ENCODE results near the gene ARHGAP24. TPM values are rescaled to one million over a fixed set of nuclear protein-coding genes. Genes with fewer than 3 reads are reported as not detected.
A peak's percentile ranks its signal among the peaks of the same experiment; 100 is the strongest.

ARHGAP24 gene
- total and polyA plus RNA-seq, 12 donors = 6.7 to 35.5 (median 23.9) TPM

DNA sequence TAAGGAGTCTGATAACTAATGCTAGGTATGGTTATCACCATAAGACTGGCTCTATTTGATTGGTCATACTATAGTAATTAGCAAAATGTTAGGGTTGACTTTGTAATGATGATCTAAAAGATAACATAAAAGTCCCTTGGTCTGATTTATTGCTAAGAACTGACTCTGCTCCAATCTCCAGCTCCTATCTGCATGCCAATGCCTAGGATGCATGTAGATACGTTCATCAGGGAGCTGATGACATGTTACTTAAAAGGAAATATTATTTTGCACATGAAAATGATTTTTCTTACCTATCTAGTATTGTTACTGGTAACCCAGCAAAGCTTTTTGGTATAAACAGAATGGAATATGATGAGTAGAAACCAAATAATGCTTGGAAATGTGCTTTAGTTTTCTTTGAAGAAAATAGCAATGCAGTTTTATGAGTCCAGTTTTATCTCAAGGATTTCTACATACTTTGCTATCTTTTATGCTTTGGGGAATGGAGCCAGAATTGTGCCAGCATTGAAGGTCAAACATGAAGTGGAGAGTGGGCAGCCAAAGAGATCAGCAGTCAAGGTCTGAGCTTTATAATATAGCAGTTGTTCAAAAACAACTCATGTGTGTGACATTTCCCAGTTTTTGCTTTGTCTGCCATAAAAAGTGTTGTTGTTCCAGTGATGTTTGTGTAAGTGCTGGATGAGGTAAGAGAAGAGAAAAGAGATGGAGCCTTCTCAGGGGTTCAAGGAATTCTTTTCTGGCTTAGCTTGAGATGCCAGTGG is 121.0 kb downstream of the ARHGAP24 start:
- ATAC-seq (peak in 7 of 8 donors; percentile 25 to 82 (median 66)), DNase-seq (peak in 1 of 2 donors; percentile 12)
- TF ChIP-seq, protein P1, sequence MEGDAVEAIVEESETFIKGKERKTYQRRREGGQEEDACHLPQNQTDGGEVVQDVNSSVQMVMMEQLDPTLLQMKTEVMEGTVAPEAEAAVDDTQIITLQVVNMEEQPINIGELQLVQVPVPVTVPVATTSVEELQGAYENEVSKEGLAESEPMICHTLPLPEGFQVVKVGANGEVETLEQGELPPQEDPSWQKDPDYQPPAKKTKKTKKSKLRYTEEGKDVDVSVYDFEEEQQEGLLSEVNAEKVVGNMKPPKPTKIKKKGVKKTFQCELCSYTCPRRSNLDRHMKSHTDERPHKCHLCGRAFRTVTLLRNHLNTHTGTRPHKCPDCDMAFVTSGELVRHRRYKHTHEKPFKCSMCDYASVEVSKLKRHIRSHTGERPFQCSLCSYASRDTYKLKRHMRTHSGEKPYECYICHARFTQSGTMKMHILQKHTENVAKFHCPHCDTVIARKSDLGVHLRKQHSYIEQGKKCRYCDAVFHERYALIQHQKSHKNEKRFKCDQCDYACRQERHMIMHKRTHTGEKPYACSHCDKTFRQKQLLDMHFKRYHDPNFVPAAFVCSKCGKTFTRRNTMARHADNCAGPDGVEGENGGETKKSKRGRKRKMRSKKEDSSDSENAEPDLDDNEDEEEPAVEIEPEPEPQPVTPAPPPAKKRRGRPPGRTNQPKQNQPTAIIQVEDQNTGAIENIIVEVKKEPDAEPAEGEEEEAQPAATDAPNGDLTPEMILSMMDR (IDR thresholded peaks at IDR 0.05) = no peak
- Histone ChIP-seq H3K4me1 (peaks cover 0 to 18% (median 8%) of the 10 kb centered on the region in 9 donors), H3K27ac (peak overlapping the region in 8 of 10 donors; percentile 1 to 72 (median 62)), H3K27me3 (no peaks in the 10 kb centered on the region), H3K36me3 (no peaks in the 10 kb centered on the region), H3K9me3 (no peaks in the 10 kb centered on the region), H3K4me3 (no peak overlapping the region)
- intact Hi-C loops (cut with DNase I) = loop anchor here in 2 of 10 donors (10.0 kb wide), 2 partner anchors 101 to 149 kb away; no protein-coding TSS in a partner anchor
- WGBS, 2 donors = 41 to 55% methylated on average over 1 of the region's 1 CpG

DNA sequence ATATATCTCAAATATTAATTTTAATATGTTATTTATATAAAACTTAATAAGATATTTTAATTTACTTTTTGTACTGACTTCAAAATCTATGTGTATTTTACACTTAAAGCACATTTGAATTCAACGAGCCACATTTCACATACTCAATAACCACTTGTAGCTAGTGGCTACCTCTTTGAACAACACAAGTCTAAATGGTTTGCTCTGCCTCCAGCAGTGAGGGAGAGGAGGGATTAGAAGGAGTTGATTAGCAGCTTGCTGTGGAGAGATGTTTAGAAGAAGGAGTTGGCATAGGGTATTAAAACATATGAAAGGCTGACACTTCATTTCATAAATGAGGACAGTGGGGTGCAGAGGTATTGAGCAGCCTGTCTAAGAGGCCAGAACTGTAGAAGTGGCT is 124.0 kb downstream of the ARHGAP24 start:
- ATAC-seq (no peak), DNase-seq (no peak)
- Histone ChIP-seq H3K4me3 (no peak overlapping the region), H3K9me3 (no peaks in the 10 kb centered on the region), H3K4me1 (peaks cover 0 to 34% (median 17%) of the 10 kb centered on the region in 9 donors), H3K36me3 (no peaks in the 10 kb centered on the region), H3K27ac (no peak overlapping the region), H3K27me3 (no peaks in the 10 kb centered on the region)
- 58 to 82% methylated on average over 1 of the region's 1 CpG for WGBS, 2 donors
- intact Hi-C loops (cut with DNase I) = loop anchor here in 2 of 10 donors (10.0 kb wide), 2 partner anchors 104 to 146 kb away; no protein-coding TSS in a partner anchor
- TF ChIP-seq, protein P1 (IDR thresholded peaks at IDR 0.05) = no peak

DNA sequence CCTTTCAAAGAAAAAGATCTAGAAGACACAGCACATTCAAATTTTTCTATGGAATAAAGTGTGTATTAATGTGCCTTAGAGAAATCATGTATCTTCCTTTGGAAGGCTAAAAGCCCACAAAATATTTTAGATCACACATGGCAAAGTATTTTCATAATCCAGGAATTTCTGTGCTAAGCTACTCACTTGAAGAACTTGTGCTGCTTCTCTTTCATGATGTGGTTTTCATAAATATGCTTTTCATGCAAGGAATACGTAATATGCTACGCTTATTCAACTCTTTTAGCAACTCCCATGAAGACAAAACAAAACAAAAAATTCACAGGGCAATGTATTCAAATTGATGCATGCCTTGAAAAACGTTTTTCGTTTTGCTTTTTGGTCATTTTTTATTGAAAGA is 125.6 kb downstream of the ARHGAP24 start:
- Histone ChIP-seq H3K9me3 (no peaks in the 10 kb centered on the region), H3K27ac (no peak overlapping the region), H3K4me3 (no peak overlapping the region), H3K27me3 (no peaks in the 10 kb centered on the region), H3K4me1 (peaks cover 0 to 32% (median 14%) of the 10 kb centered on the region in 9 donors), H3K36me3 (no peaks in the 10 kb centered on the region)
- DNase-seq (no peak), ATAC-seq (no peak)
- intact Hi-C loops (cut with DNase I) = loop anchor here in 2 of 10 donors (10.0 kb wide), 2 partner anchors 106 to 144 kb away; no protein-coding TSS in a partner anchor
- TF ChIP-seq, protein P1 (IDR thresholded peaks at IDR 0.05) = no peak
- WGBS, 2 donors = 82% methylated on average over 4 of the region's 4 CpGs

DNA sequence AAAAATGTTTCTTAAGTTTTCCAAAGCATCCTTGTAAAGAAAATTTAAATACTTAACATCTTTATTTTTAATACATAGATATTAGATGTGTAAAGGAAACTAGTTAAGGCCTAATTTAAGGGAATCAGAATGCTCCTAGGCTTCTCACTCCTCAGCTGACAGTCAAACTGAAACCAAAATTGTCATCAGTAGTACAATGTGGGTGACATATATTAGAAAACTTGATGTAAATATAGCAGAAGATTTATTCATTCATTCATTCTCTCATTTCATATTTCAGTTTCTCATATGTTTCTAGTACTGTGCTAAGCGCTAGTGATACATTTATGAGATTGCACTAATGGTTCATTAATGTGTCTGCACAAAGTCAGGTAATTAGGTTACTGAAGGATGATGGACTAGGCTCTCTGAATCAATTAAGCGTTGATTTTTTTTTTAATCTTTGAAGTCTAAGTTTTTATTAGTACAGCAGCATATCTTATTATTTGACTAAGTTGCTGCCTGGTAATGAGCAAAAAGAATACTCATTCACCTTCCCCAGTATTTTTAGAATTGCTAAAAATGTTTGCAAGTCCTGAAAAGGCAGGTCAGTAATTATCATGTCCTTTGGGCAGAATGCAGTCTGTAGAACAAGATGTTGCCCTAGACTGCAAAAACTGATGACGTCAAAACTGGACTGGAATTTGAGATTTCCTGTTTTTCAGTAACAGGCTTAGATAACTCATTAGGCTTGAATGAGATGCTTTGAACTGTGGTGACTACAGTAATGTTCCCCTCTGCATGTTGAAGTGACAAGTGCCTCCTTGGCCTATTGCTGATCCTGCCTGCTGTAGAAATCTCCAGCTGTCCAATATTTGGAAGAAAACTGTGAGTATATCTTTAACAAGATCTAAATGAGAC is 128.7 kb downstream of the ARHGAP24 start:
- ATAC-seq (peak in 5 of 8 donors; percentile 29 to 85 (median 51)), DNase-seq (no peak)
- intact Hi-C loops (cut with DNase I) = loop anchor here in 2 of 10 donors (10.0 kb wide), 2 partner anchors 109 to 141 kb away; no protein-coding TSS in a partner anchor
- peaks cover 0 to 26% (median 11%) of the 10 kb centered on the region in 9 donors for H3K4me1 ChIP-seq
- TF ChIP-seq, protein P1 (IDR thresholded peaks at IDR 0.05) = no peak
- no peaks in the 10 kb centered on the region for H3K36me3 ChIP-seq
- H3K27me3 ChIP-seq = no peaks in the 10 kb centered on the region
- no peaks in the 10 kb centered on the region for H3K9me3 ChIP-seq
- peak overlapping the region in 1 of 10 donors; percentile 5 for H3K27ac ChIP-seq
- 69 to 74% methylated on average over 3 of the region's 3 CpGs for WGBS, 2 donors
- H3K4me3 ChIP-seq = no peak overlapping the region
